GM19240 (cell line): ENCODE results near the gene CCDC60.
"Not testable (repeated sequence)": the region's sequence is repeated elsewhere in the genome, so short reads cannot be mapped to it uniquely, and the experiment has no call there.

Experiments
- DNase-seq: peaks from one replicate; pipeline ENCODE4 v3.0.0; 2011; ENCODE audit warnings: low spot score; ENCODE audit not compliant: insufficient read length

Gene CCDC60

DNA sequence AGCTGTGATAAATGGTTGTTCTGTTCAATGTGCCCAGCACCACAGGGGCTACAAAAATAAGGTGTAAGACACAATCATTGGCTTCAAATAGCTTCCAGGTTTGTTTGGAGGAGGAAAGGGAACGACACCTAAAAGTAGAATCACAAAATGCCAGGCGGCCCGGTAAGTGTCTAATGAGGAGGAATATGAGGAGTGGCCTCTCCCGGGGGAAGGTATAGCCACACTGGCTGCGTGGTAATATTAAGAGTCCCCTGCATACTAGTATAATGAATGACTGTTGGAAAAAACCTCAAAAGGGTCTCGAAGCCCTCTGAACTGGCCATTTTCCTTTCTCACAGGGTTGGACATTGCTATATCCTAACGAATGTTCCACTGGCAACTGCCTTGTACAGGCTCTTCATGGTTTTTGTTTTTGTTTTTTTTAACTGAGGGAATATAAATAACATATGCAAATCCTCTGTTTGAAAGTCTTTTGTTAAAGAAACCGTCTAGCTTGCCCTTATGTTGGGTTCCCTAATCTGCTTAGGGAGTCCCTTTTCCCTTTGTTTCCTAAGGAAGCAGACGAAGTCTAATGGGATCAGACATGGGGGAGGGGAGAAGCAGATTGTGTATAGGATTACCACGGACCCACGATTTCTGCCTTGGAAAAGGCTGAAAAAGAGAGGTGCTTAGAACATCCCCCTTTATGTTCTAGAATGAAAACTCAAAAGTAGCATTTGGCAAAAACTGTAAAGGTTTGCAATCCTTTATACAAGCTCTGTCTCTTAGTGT is 4.2 kb downstream of the CCDC60 start:
- DNase-seq: no peak

DNA sequence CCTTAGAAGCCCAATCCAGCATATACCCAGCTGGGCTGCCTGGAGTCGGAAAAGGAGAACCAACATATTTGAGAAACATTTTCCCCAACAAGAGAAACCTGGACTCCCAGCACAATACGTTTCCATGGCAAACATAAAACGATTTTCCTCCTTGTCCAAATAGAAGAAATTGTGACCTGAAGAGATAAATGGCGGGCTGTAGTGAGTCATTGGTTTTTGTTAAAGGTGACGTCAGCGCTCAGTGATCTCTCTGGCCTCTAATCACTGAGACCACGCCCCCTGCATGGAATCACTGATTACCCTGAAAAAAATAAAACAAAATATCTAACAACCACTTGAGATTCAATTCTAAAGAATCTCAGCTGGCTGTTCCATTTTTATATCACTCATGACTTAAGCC is 6.0 kb downstream of the CCDC60 start:
- no peak for DNase-seq

DNA sequence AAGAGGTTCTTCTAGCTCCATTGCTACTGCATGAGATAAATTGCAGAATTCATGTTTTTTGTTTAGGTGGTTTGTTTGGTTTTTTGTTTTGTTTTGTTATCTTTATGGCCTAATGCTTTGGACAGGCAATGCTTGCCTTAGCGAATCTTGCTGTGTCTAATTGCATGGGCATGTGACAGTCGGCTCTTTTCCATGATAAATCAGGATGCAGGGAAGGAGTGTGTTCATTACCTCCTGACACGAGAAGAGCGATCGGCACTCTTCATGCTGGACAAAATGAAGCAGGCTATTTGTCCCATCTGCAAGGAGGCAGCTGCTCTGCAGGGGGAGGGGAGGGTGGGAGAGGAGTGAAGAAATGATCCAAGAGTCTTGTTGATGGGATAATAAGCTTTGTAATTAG is 6.5 kb downstream of the CCDC60 start:
- DNase-seq: no peak

DNA sequence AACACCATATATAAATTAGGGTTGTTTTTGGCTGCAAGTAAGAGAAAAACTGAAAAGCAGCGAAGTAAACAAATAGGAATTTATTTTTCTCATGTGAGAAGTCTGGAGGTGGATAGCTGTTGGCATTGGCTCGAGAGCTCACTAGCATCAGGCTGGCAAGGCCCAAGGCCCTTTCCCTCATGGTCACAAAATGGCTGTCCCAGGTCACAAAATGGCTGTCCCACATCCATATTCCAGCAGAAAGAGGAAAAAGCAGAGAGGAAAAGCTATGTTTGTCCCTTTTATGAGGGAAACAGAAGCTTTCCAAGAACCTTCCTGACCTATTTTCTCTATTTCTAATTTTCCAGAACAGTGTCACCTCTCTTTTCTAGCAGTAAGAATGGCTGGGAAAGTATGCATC is 7.5 kb downstream of the CCDC60 start:
- no peak for DNase-seq

DNA sequence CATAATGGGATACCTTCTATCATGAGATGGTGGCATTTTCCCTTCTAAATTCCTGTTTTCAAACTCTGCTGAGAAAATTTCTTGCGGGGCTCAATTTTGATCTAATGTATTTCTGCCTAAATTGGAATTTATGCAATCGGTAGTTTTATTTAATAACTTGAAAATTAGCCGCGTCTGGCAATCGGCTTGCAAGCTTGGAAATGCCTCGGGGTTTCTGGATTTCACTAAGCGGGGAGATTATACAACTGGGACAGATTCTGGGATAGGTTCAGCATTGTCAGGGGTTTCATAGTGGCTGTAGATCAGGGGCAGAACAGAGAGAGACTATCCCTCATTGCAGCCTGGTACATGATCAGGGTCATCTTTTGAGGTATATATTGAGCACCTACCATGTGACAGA is 8.6 kb downstream of the CCDC60 start:
- no peak for DNase-seq

DNA sequence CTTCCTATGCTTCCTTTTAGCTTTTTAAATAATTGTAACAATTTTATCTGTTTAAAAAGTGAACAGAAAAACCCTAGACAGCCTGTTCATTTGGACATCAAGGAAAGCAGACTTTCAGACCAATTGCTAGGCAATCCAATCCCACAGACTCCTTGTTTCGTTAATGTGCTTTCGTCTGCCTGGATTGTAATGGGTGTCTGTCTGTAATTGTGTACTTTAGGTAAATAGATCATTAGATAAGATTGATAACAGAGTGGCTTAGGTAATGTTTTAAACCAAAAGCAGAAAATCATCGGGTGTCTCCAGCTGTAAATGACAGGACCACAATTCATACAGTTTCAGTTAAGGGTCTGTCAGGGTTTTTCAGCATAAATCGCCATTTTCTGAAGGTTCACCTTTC is 19.6 kb downstream of the CCDC60 start:
- DNase-seq: no peak

DNA sequence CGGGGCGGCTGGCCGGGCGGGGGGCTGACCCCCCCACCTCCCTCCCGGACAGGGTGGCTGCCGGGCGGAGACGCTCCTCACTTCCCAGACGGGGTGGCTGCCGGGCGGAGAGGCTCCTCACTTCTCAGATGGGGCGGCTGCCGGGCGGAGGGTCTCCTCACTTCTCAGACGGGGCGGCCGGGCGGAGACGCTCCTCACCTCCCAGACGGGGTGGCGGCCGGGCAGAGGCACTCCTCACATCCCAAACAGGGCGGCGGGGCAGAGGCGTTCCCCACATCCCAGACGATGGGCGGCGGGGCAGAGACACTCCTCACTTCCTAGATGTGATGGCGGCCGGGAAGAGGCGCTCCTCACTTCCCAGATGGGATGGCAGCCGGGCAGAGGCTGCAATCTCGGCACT is 25.8 kb downstream of the CCDC60 start:
- not testable (repeated sequence) for DNase-seq

DNA sequence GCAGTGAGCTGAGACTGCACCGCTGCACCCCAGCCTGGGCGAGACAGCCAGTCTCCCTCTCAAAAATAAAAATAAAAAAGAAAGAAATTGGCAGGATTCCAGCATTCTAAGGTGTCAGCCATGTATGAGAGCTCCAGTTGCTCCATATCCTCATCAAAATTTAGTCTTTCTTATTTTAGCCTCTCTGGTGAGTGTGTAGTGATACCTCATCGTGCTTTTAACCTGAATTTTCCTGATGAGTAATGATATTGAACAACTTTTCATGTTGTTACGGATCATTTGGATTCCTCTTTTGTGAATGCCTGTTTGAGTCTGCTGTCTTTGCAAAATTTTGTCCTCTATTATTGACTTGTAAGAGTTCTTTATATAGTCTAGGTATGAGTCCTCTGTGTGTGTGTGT is 28.5 kb downstream of the CCDC60 start:
- no peak for DNase-seq

DNA sequence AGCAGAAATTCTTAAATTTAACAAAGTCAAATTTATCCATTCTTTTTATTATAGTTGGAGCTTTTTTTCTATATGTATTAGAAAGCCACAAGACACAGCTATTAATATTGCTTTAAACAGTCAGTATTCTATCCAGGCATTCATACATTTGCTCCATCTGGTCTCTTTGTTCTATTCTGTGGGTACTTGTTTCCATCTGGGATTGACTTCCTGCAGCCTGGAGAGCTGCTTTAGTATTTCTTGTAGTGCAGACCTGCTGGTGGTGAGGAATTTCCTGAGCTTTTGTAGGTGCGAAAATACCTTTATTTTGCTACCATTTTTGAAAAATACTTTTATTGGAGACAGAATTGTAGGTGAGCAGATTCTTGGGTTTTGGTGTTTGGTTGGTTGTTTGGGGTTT is 29.0 kb downstream of the CCDC60 start:
- DNase-seq: no peak

DNA sequence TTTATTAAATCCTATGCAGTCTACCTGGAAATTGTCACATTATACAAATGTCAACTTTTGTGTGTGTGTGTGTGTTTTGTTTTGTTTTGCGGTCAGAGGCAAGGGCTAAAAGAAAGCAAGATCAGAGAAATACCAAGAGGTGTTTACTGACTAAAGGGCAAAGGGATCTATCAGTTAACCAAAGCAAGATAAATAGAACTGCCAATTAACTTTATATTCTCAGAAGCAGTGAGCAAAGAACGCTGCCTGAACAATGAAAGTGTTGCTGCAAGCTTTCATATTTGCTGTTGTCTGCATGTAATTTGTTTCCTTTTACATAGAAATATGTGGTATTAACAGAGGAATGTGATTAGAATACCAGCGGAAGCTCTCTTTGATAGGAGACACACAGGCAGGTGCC is 30.9 kb downstream of the CCDC60 start:
- no peak for DNase-seq

DNA sequence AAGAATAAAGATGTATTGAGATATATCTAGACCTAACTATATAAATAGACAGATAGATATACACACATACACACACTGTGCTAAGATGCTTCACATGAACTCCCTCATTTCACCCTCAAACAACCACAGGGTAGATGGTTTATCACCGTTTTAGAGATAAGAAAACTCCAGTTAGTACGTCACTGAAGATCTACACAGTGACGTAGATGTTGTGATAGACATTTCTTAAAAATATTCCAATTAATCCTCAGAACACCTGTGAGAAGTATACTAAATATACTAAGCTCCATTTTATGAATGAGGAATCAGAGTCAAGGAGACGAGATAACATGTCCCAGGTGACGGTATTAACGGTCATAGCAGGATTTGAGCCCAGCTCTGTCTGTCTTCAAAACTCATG is 31.5 kb downstream of the CCDC60 start:
- no peak for DNase-seq

DNA sequence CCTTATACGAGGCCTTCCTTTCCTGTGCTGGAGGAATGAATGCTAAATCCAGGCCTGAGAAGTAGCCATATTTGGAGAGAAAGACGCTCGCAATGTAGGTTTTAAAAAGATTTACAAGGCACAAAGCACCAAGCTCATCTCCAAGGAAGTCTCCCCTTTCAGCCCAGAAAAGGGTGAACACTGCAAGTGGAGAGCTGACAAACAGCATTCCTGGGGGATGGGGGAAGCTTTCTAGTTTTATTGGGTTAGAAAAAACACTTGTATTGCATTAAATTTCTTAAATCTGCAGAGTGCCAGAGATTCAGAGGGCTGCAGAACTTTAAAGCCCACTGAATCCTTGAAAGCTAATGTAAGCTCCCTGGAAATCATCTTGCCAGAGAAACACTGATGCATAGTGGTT is 34.6 kb downstream of the CCDC60 start:
- DNase-seq: no peak

DNA sequence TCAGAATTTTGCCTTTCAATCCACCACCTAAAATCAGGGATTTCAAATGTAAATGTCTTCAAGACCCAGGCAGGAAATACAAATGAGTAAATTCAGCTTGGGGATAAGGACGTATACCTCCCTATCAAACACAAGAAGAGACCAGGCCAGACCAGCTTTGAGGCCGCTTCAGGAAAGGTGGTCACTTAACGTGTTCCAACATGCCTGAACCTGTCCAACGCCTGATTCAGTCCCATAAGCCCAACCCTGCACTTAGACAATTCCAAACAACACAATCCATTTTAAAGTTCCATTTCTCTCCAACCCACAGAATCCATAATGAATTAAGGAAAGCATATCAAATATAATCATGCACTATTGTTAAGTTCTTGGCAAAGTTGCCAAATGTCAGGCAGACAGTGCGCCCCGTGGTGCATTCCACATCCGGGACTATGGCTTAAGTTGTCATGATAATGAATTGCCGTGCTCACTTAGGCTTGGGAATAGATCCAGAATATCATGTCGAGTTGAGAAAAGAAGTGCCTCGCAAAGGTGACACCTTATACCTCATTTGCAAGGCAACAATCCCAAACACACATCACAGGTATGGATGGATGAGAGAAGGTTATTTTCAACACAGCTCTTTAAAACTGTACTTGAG is 35.5 kb downstream of the CCDC60 start:
- DNase-seq: no peak

DNA sequence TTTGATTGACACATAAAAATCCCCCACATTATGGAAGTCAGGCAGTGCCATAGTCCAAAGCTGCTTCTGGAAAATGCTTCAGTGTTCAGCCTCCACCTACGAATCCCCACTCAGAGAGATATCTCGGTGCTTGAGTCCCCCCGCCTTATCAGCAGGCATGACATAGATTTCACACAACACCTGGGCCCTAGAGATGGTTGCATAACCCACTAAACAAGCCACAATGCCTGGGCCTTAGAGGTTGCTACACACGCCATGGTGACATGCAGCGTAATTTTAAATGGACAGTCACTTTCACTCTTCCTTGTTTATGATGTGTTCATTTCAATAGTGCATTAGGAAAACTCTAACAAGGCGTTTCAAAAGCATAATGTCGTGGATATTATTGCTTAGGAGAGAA is 38.0 kb downstream of the CCDC60 start:
- DNase-seq: no peak

DNA sequence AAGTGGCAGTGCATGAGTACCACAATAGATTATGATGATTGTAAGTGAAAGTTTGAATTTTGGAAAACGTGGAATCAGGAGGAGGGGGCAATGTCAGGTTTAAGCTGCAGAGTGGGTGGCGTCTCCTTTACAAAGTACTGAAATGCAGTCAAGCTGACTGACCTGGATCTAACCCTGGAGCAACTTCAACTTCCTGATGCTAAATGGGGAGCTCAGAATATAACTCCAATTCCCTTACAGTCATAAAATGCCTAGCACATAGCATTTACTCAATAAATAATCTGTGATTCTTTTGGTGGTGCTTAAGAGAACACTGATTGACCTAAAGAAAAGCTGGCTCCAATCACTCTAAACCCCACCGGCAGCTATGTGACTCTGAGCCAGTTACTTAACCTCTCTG is 38.5 kb downstream of the CCDC60 start:
- no peak for DNase-seq

DNA sequence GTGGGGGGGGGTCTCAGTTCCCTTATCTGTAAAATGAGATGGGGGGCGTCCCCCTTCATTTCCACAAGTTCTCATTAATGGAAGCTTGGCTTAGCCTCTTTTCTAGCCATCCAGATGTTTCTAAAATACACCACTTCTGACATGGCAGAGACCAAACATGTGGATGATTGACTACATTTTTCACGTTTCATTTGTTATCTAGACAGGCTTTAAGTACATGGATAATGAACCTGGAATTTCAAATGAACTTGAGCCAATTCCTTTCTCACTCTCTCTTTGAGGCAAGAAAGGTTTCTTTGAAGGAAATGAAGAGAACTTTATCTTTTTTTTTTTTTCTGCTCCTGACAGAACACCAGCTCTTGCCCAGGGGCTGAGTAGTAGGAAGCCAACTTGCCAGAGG is 39.1 kb downstream of the CCDC60 start:
- no peak for DNase-seq

DNA sequence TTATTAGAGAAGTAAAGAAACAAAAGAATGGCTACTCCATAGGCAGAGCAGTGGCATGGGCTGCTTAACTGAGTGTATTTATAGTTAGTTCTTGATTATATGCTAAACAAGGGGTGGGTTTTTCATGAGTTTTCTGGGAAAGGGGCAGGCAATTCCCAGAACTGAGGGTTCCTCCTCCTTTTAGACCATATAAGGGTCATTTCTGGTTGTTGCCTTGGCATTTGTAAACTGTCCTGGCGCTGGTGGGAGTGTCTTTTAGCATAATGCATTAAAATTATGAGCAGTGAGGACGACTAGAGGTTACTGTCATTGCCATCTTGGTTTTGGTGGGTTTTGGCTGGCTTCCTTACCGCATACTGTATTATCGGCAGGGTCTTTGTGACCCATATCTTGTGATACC is 40.1 kb downstream of the CCDC60 start:
- no peak for DNase-seq

DNA sequence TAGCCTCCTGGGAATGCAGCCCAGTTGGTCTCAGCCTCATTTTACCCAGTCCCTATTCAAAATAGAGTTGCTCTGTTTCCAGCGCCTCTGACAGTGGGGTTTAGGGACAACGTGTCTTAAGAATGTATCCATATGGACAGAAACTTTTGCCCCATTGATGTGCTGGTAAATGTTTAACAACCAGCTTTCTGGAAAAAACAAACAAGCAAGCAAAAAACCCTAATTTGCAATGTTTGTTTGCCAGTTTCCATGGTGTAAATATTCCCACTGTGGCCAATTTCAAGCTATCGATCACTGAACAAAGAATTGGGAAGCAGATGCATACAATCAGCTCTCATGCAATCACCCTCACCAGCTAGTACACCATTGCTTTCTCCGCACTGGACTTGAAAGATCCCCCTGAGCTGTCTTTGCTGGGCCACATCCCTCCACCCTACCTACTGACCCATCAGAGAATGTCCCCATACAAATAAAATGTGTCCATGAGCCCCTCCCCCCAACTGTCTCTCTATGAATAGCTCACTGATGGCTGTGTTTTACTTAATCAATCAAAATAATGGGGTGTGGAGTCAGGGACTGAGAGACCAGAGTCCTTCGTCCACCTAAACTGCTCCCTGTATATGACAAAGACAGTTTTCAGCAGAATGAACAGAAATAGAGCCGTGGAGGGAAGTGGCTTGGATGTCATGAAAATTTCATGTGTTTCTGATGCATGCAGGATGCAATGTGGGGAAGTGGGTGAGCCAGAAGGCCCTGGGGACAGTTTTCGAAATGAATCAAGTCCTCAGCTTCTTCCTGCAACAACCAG is 40.8 kb downstream of the CCDC60 start:
- no peak for DNase-seq

DNA sequence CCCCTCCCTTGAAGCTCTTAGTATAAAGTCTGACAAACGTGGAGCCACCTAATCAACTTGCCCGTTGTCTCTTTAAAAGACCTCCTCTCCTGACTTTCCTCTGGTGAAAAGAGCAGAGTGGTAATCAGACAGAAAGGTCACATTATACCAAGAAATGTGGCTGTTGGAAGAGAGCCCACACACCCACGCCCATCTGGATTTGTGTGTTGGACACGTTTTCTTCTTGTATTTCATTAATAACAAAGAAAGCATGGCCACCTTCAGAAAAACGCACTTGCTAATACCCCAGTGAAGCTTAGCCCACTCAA is 41.3 kb downstream of the CCDC60 start:
- DNase-seq: no peak

DNA sequence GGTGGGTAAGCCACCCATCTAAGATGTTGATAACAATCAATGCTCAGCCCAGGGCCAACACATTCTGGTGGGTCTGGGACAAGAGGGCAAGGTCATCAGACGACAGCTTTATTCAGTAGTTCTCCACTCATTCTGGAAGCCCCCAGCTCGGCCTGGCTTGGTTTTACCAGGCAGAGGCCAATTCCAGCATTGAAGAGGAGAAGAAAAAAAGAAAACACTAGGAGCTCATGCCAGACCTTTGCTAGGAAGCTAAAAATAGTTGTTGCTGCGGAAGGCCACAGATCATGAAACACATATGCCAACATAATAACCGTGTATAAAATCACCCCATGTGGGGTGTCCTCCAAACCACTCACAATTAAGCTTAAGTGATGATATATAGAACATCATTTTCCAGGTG is 44.4 kb downstream of the CCDC60 start:
- DNase-seq: no peak

DNA sequence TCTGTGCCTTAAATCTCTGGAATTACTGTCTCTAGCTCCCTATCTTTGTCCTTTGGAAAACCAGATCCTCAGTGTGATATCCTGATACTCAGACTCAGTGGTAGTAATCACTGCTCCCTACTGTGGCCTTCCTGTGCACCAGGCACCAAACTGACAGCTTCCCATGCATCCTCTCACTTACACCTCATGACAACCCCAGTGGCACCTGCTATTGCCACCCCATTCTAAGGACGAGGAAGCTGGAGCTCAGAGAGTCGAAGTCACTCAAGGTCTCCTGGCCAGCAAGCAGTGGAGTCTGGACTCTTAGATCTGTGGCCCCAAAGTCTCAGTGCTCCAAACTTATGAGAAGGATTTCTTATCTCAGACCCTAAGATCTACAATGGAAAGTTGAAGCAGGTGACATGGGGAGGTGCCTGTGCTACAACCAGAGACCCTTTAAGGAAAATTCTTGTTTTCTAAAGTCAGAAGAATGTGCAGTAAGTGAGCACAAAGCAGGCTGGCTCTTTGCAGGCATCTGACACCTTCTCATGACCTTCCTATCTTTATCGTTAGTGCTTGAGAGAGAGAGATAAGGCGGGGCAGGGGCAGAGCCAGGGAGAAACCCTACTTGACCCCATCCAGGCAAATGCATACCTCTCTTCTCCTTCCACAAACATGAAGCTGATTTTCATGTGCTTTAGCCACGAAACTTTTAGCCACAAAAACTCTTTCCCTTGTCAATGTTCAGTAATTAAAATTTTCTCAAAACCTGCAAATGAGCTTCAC is 47.1 kb downstream of the CCDC60 start:
- DNase-seq: no peak

DNA sequence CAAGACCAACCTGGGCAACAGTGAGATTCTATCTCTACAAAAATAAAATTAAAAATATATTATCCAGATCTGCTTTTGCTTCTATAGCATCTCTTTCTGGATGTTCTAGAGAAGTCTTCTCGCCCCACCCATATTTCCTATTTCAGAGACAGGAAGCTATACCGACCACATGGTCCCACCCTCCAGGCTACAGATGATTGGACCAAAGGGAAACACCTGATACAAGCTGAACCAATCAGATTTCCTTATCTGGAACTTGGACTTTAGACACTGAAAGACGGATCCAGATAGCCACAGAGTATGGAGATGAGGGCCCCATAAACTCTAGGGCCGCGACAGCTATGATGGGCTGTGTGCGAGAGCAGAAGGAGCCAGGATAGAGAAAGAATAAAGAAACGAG is 48.7 kb downstream of the CCDC60 start:
- DNase-seq: no peak
